H9 (cell line): ENCODE measurements around the gene RANGAP1. TPM values are rescaled to one million over a fixed set of nuclear protein-coding genes. Genes with fewer than 3 reads are reported as not detected.

Experiments
- DNase-seq: peaks from one replicate; pipeline ENCODE4 v3.0.0-alpha.2; 2017
- H2AFZ ChIP-seq: one replicate; pipeline ENCODE4 v1.6.1; 2013; ENCODE audit warnings: mild to moderate bottlenecking, low read length, control low read depth, moderate library complexity
- H2AK5ac ChIP-seq: 2 replicates; pipeline ENCODE4 v1.6.1; 2013; ENCODE audit warnings: low read length, control low read depth, mixed read lengths; ENCODE audit not compliant: insufficient read length
- H2BK120ac ChIP-seq: one replicate; pipeline ENCODE4 v1.6.1; 2013; ENCODE audit warnings: low read depth, mild to moderate bottlenecking, low read length, control low read depth, inconsistent platforms; ENCODE audit not compliant: poor library complexity, severe bottlenecking
- H2BK12ac ChIP-seq: 2 replicates; pipeline ENCODE4 v1.6.1; 2013; ENCODE audit warnings: low read length, control low read depth, mixed read lengths, low read depth; ENCODE audit not compliant: insufficient read length
- H2BK15ac ChIP-seq: 2 replicates; pipeline ENCODE4 v1.6.1; 2013; ENCODE audit warnings: low read depth, low read length, control low read depth
- H2BK20ac ChIP-seq: one replicate; pipeline ENCODE4 v1.6.1; 2013; ENCODE audit warnings: low read depth, mild to moderate bottlenecking, low read length, control low read depth, inconsistent platforms; ENCODE audit not compliant: poor library complexity, severe bottlenecking
- H2BK5ac ChIP-seq: 2 replicates; pipeline ENCODE4 v1.6.1; 2013; ENCODE audit warnings: low read length, control low read depth, mixed read lengths; ENCODE audit not compliant: insufficient read length
- H3K14ac ChIP-seq: 2 replicates; pipeline ENCODE4 v1.6.1; 2013; ENCODE audit warnings: low read length, control low read depth; ENCODE audit not compliant: insufficient read depth
- H3K18ac ChIP-seq: 2 replicates; pipeline ENCODE4 v1.6.1; 2013; ENCODE audit warnings: low read depth, mild to moderate bottlenecking, mixed read lengths, low read length, control low read depth; ENCODE audit not compliant: insufficient read length
- H3K23ac ChIP-seq: 2 replicates; pipeline ENCODE4 v1.6.1; 2013; ENCODE audit warnings: low read length, control low read depth, mixed read lengths, low read depth; ENCODE audit not compliant: insufficient read length
- H3K23me2 ChIP-seq: 2 replicates; pipeline ENCODE4 v1.6.1; 2013; ENCODE audit warnings: low read depth, mild to moderate bottlenecking, mixed read lengths, low read length, control low read depth; ENCODE audit not compliant: insufficient read length, poor library complexity, severe bottlenecking
- H3K27ac ChIP-seq: 2 replicates; pipeline ENCODE4 v1.5.1; 2013; ENCODE audit warnings: low read length, control low read depth, mixed read lengths, low read depth; ENCODE audit not compliant: insufficient read length
- H3K27me3 ChIP-seq: 2 replicates; pipeline ENCODE4 v1.6.1; 2013; ENCODE audit warnings: low read length, control low read depth, inconsistent platforms; ENCODE audit not compliant: insufficient read depth
- H3K4ac ChIP-seq: 2 replicates; pipeline ENCODE4 v1.6.1; 2013; ENCODE audit warnings: low read depth, mild to moderate bottlenecking, control low read depth, inconsistent platforms, low read length, moderate library complexity
- H3K4me1 ChIP-seq: 2 replicates; pipeline ENCODE4 v1.6.1; 2013; ENCODE audit warnings: low read length, control low read depth, inconsistent platforms; ENCODE audit not compliant: insufficient read depth
- H3K4me2 ChIP-seq: 2 replicates; pipeline ENCODE4 v1.6.1; 2013; ENCODE audit warnings: low read length, control low read depth, mixed read lengths; ENCODE audit not compliant: insufficient read length, insufficient read depth
- H3K56ac ChIP-seq: 2 replicates; pipeline ENCODE4 v1.6.1; 2013; ENCODE audit warnings: low read depth, mild to moderate bottlenecking, mixed read lengths, low read length, control low read depth; ENCODE audit not compliant: insufficient read length
- H3K79me1 ChIP-seq: 2 replicates; pipeline ENCODE4 v1.6.1; 2013; ENCODE audit warnings: low read depth, mild to moderate bottlenecking, moderate library complexity, low read length, control low read depth, inconsistent platforms; ENCODE audit not compliant: insufficient read depth, poor library complexity, severe bottlenecking
- H3K79me2 ChIP-seq: 2 replicates; pipeline ENCODE4 v1.6.1; 2013; ENCODE audit warnings: low read length, control low read depth, inconsistent platforms; ENCODE audit not compliant: insufficient read depth
- H3K9ac ChIP-seq: 2 replicates; pipeline ENCODE4 v1.6.1; 2013; ENCODE audit warnings: low read length, control low read depth, mixed read lengths; ENCODE audit not compliant: insufficient read length; ENCODE audit errors: extremely low read depth
- H3K9me3 ChIP-seq: one replicate; pipeline ENCODE4 v1.6.1; 2013; ENCODE audit warnings: low read depth, low read length, inconsistent platforms; ENCODE audit not compliant: control insufficient read depth
- H3T11ph ChIP-seq: one replicate; pipeline ENCODE4 v1.6.1; 2013; ENCODE audit warnings: mild to moderate bottlenecking, low read length, control low read depth, inconsistent platforms
- H4K20me1 ChIP-seq: one replicate; pipeline ENCODE4 v1.6.1; 2013; ENCODE audit not compliant: control insufficient read depth, insufficient read length, insufficient read depth
- H4K5ac ChIP-seq: 2 replicates; pipeline ENCODE4 v1.6.1; 2013; ENCODE audit warnings: low read depth, mild to moderate bottlenecking, mixed read lengths, low read length, control low read depth; ENCODE audit not compliant: insufficient read length
- H4K8ac ChIP-seq: replicated peaks from 2 replicates; pipeline ENCODE4 v1.6.1; 2013; ENCODE audit warnings: low read length, control low read depth, mixed read lengths, low read depth; ENCODE audit not compliant: insufficient read length
- H4K91ac ChIP-seq: 2 replicates; pipeline ENCODE4 v1.6.1; 2013; ENCODE audit warnings: low read depth, mild to moderate bottlenecking, moderate library complexity, mixed read lengths, low read length, control low read depth; ENCODE audit not compliant: insufficient read length
- H3K27ac Mint-ChIP-seq, 3 experiments: 2 replicates in 2 of 3; 3 replicates in 1 of 3; pipeline ENCODE4 v1.8.0; 2020 to 2021; ENCODE audit warnings: mixed read lengths in 3 of 3, mild to moderate bottlenecking in 1 of 3, moderate library complexity in 1 of 3
- H3K27me3 Mint-ChIP-seq: 2 replicates; pipeline ENCODE4 v1.8.0; 2021; ENCODE audit warnings: low read depth, mild to moderate bottlenecking, moderate library complexity, mixed read lengths
- H3K36me3 Mint-ChIP-seq, 3 experiments: 2 replicates in 2 of 3; 3 replicates in 1 of 3; pipeline ENCODE4 v1.8.0; 2020 to 2021; ENCODE audit warnings: low read depth in 3 of 3, mixed read lengths in 3 of 3; ENCODE audit not compliant: insufficient read depth in 1 of 3
- H3K4me1 Mint-ChIP-seq, 2 experiments: 2 replicates each; pipeline ENCODE4 v1.8.0; 2020; ENCODE audit warnings: mixed read lengths in 2 of 2
- H3K4me3 Mint-ChIP-seq, 2 experiments: 2 replicates in 1 of 2; 3 replicates in 1 of 2; pipeline ENCODE4 v1.8.0; 2020 to 2021; ENCODE audit warnings: mild to moderate bottlenecking in 2 of 2, mixed read lengths in 2 of 2, moderate library complexity in 1 of 2
- H3K9me3 Mint-ChIP-seq, 2 experiments: 2 replicates in 1 of 2; 3 replicates in 1 of 2; pipeline ENCODE4 v1.8.0; 2020; ENCODE audit warnings: mild to moderate bottlenecking in 2 of 2, mixed read lengths in 2 of 2, moderate library complexity in 1 of 2
- WGBS: extraction: QIAGEN DNeasy Blood & Tissue Kit; methylation state at CpG from one replicate; pipeline ENCODE4 v1.1.7; 2013; ENCODE audit warnings: missing lambda C conversion rate, low lambda C conversion rate, mixed read lengths; ENCODE audit not compliant: insufficient read length; ENCODE audit errors: extremely low coverage; 5-methylcytosine and 5-hydroxymethylcytosine counted together
- total RNA-seq: library from RNA; stranded (reverse); gene quantifications from 2 replicates; pipeline ENCODE4 v1.2.1, GENCODE V29; 2021
- TF ChIP-seq, protein P1 (sequence below): fragments of 200-600 bp; sonication (generic); conservative IDR thresholded peaks from 3 replicates; pipeline ENCODE4 v1.8.0; 2021; ENCODE audit warnings: antibody characterized with exemption, mild to moderate bottlenecking

Gene RANGAP1
- total RNA-seq, 1 experiment from 2014 or later = 130 TPM

GRCh38 chr22:41204992-41205900 is 80.7 kb downstream of the RANGAP1 start, which contains the start of gene L3MBTL2:
Gene L3MBTL2, plus strand, starts transcription at chr22:41205312. Its CDS starts 51 bp downstream, at chr22:41205363.
- Histone ChIP-seq H4K20me1 (no peaks in the 10 kb centered on the region), H3K27me3 (no peaks in the 10 kb centered on the region), H4K5ac (peak within 1 kb of the TSS; percentile 13), H3K9ac (peak within 1 kb of the TSS; percentile 95), H3K4me1 (no peaks in the 10 kb centered on the region), H3K79me1 (no peaks in the 10 kb centered on the region), H3K4me2 (peak within 1 kb of the TSS; percentile 83), H3K4ac (no peak within 1 kb of the TSS), H2BK12ac (no peak within 1 kb of the TSS), H3K27ac (no peak within 1 kb of the TSS), H2BK20ac (no peak within 1 kb of the TSS), H4K91ac (no peak within 1 kb of the TSS), H3K14ac (peak within 1 kb of the TSS; percentile 85), H3K23ac (no peak within 1 kb of the TSS), H2AK5ac (no peak within 1 kb of the TSS), H4K8ac (no peak within 1 kb of the TSS), H3K23me2 (peaks cover 11% of the 10 kb centered on the region), H2BK15ac (no peak within 1 kb of the TSS), H2BK5ac (no peak within 1 kb of the TSS), H2AFZ (no peak within 1 kb of the TSS), H3K56ac (no peak within 1 kb of the TSS), H3K79me2 (no peaks in the 10 kb centered on the region; the same call in 1 of the 2 replicates), H3T11ph (no peak within 1 kb of the TSS), H2BK120ac (no peak within 1 kb of the TSS), H3K18ac (peak within 1 kb of the TSS; percentile 91), H3K9me3 (no peaks in the 10 kb centered on the region)
- WGBS = no CpG with 5 or more reads among the region's 47 CpGs
- peak; percentile 99 for DNase-seq
- Mint-ChIP-seq H3K27ac (peak within 1 kb of the TSS; percentile 97 to 99 (median 99)), H3K4me1 (peaks cover 2 to 14% of the 10 kb centered on the region in 2 experiments), H3K36me3 (peaks cover 5 to 10% (median 6%) of the 10 kb centered on the region in 3 experiments; a peak in 6 of 7 replicates), H3K27me3 (peaks cover 20% of the 10 kb centered on the region), H3K9me3 (no peaks in the 10 kb centered on the region; a peak in 1 of 5 replicates), H3K4me3 (peak within 1 kb of the TSS; percentile 92 to 94)
- TF ChIP-seq, protein P1, sequence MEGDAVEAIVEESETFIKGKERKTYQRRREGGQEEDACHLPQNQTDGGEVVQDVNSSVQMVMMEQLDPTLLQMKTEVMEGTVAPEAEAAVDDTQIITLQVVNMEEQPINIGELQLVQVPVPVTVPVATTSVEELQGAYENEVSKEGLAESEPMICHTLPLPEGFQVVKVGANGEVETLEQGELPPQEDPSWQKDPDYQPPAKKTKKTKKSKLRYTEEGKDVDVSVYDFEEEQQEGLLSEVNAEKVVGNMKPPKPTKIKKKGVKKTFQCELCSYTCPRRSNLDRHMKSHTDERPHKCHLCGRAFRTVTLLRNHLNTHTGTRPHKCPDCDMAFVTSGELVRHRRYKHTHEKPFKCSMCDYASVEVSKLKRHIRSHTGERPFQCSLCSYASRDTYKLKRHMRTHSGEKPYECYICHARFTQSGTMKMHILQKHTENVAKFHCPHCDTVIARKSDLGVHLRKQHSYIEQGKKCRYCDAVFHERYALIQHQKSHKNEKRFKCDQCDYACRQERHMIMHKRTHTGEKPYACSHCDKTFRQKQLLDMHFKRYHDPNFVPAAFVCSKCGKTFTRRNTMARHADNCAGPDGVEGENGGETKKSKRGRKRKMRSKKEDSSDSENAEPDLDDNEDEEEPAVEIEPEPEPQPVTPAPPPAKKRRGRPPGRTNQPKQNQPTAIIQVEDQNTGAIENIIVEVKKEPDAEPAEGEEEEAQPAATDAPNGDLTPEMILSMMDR = no peak
